ENCODE measurements around the gene PLEKHN1. TPM values are rescaled to one million over a fixed set of nuclear protein-coding genes. Genes with fewer than 3 reads are reported as not detected.

Gene PLEKHN1
- total RNA-seq, 1 experiment from 2014 or later, result 9.1 TPM

- Histone ChIP-seq H3K27ac (no peak overlapping the region), H3F3A (ENCODE audit: insufficient read depth, low read depth) (peaks cover 23% of the 10 kb centered on the region; the same call in 1 of the 2 replicates), H3K27me3 (ENCODE audit: insufficient read depth, low read depth) (no peaks in the 10 kb centered on the region), H4K20me1 (ENCODE audit: insufficient read depth) (no peaks in the 10 kb centered on the region), H3K4me1 (replicated peaks; ENCODE audit: insufficient read depth) (peaks cover 14% of the 10 kb centered on the region), H3K9me3 (ENCODE audit: insufficient read depth, low read depth) (no peaks in the 10 kb centered on the region), H3K79me2 (ENCODE audit: low read depth) (peaks cover 12% of the 10 kb centered on the region), H3K4me3 (no peak overlapping the region), H3K36me3 (ENCODE audit: low read depth) (no peaks in the 10 kb centered on the region), H3K4me2 (no peak overlapping the region), H3K9me2 (ENCODE audit: insufficient read depth) (no peaks in the 10 kb centered on the region), H2AFZ (no peak overlapping the region)
- POLR2A ChIA-PET (ENCODE audit: unreplicated experiment), result no interaction called here
- TF ChIP-seq EZH2 (IDR thresholded peaks at IDR 0.05; ENCODE audit: low read depth) (no peak), CTCF (conservative IDR thresholded peaks at IDR 0.05) (no peak)
- CTCF ChIA-PET, result no interaction called here
- BruUV-seq (replicated peaks), result no TSS peak
- no peak for DNase-seq
- intact Hi-C loops (cut with micrococcal nuclease; ENCODE audit: unreplicated experiment), result no loop called here
Observed at GRCh38 chr1:963301-963651, 3.0 kb upstream of the PLEKHN1 start.

GRCh38 chr1:963746-964525 is 2.3 kb upstream of the PLEKHN1 start:
- no peak for DNase-seq
- no peak overlapping the region for H2AFZ ChIP-seq
- intact Hi-C loops (cut with micrococcal nuclease; ENCODE audit: unreplicated experiment), result no loop called here
- peaks cover 29% of the 10 kb centered on the region; the same call in 1 of the 2 replicates for H3F3A ChIP-seq (ENCODE audit: insufficient read depth, low read depth)
- no peaks in the 10 kb centered on the region for H3K9me2 ChIP-seq (ENCODE audit: insufficient read depth)
- H4K20me1 ChIP-seq (ENCODE audit: insufficient read depth), result no peaks in the 10 kb centered on the region
- no peak overlapping the region for H3K4me2 ChIP-seq
- H3K27ac ChIP-seq, result no peak overlapping the region
- no TSS peak for BruUV-seq (replicated peaks)
- H3K79me2 ChIP-seq (ENCODE audit: low read depth), result peaks cover 5% of the 10 kb centered on the region
- no peaks in the 10 kb centered on the region for H3K9me3 ChIP-seq (ENCODE audit: insufficient read depth, low read depth)
- no peaks in the 10 kb centered on the region for H3K36me3 ChIP-seq (ENCODE audit: low read depth)
- CTCF ChIA-PET, result no interaction called here
- no peak for TF ChIP-seq EZH2 (IDR thresholded peaks at IDR 0.05; ENCODE audit: low read depth)
- TF ChIP-seq CTCF (conservative IDR thresholded peaks at IDR 0.05), result no peak
- H3K4me3 ChIP-seq, result no peak overlapping the region
- peaks cover 14% of the 10 kb centered on the region for H3K4me1 ChIP-seq (replicated peaks; ENCODE audit: insufficient read depth)
- POLR2A ChIA-PET (ENCODE audit: unreplicated experiment), result no interaction called here
- no peaks in the 10 kb centered on the region for H3K27me3 ChIP-seq (ENCODE audit: insufficient read depth, low read depth)

- Histone ChIP-seq H3K4me1 (replicated peaks; ENCODE audit: insufficient read depth) (peaks cover 14% of the 10 kb centered on the region), H3F3A (ENCODE audit: insufficient read depth, low read depth) (peaks cover 37% of the 10 kb centered on the region; the same call in 1 of the 2 replicates), H3K27me3 (ENCODE audit: insufficient read depth, low read depth) (no peaks in the 10 kb centered on the region), H4K20me1 (ENCODE audit: insufficient read depth) (no peaks in the 10 kb centered on the region), H3K4me2 (no peak overlapping the region; the same call in 1 of the 2 replicates), H3K79me2 (ENCODE audit: low read depth) (peaks cover 4% of the 10 kb centered on the region; the same call in 1 of the 2 replicates), H3K4me3 (no peak overlapping the region), H3K27ac (no peak overlapping the region), H2AFZ (no peak overlapping the region), H3K9me3 (ENCODE audit: insufficient read depth, low read depth) (no peaks in the 10 kb centered on the region), H3K36me3 (ENCODE audit: low read depth) (no peaks in the 10 kb centered on the region), H3K9me2 (ENCODE audit: insufficient read depth) (no peaks in the 10 kb centered on the region)
- no TSS peak for BruUV-seq (replicated peaks)
- POLR2A ChIA-PET (ENCODE audit: unreplicated experiment), result no interaction called here
- no peak for DNase-seq
- CTCF ChIA-PET, result no interaction called here
- intact Hi-C loops (cut with micrococcal nuclease; ENCODE audit: unreplicated experiment), result no loop called here
- TF ChIP-seq CTCF (conservative IDR thresholded peaks at IDR 0.05), result no peak
- no peak for TF ChIP-seq EZH2 (IDR thresholded peaks at IDR 0.05; ENCODE audit: low read depth)
Observed at GRCh38 chr1:964691-965525, 1.4 kb upstream of the PLEKHN1 start.
